ENCODE data around the gene PLXNA2. TPM values are rescaled to one million over a fixed set of nuclear protein-coding genes. Genes with fewer than 3 reads are reported as not detected.

PLXNA2 gene
- total and polyA plus RNA-seq, 2 of the 8 experiments (the other 6 are each of a cell fraction or from before 2014, with no cell fraction given) = 0.33 to 1.5 TPM

DNA sequence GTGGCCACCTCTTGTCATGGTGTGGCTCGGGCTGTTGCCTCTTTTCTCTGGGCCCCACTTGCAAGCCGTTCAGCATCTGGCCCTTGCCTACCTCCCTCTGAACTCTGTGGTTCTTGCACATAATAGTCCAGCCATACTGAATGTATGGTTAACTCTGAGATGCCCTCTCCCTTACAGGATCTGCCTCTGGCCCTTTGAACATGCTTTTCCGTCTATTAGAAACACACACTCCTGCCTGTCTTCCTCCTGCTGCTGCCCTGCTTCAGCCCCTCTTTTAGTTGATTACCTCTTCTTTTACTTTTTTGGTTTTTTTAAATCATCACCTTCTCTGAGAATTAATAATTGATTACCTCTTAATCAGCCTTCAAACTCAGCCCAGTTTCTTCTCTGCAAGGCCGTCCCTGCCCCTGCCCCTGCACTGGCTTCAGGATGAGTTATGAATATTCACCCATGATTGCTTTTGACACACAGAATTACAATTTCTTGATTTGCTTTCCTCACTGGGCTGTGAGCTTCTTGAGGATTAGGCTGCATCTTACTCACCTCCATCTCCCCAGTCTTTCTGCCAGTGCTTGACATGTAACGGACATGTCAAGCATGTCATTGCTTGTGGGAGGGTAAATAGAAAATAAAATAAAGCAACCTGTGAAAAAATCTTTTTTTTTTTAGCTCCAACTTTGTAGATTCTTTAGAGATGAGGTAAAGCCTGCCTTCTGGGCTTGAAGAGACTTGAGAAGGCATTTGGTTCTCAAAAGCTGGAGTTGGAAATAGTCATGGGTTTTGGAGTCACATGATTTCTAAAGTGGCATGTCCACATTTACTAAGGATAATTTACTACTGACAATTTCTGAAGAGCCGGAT is 158.3 kb downstream of the PLXNA2 start:
- H3K4me2 ChIP-seq (ENCODE audit: insufficient read depth in 1 of 2, low read depth in 2 of 2, low read length in 2 of 2) = no peak overlapping the region
- no peak overlapping the region for H4K8ac ChIP-seq (ENCODE audit: extremely low read depth, insufficient read depth, low read length)
- POLR2A ChIA-PET (ENCODE audit: partially characterized antibody) = interaction anchor here (0.6 to 0.7 kb wide), 2 partner anchors 9 to 13 kb away, joined by 3 to 5 read pairs; no protein-coding TSS in a partner anchor
- TF ChIP-seq POLR2A (IDR thresholded peaks at IDR 0.05; ENCODE audit: control extremely low read depth in 1 of 2, low read depth in 2 of 2, low read length in 2 of 2) = no peak
- TF ChIP-seq TEAD4 (IDR thresholded peaks at IDR 0.05; ENCODE audit: low read depth, low read length) = no peak
- TF ChIP-seq CBX5 (IDR thresholded peaks at IDR 0.05; ENCODE audit: low read depth, low read length) = no peak
- TF ChIP-seq BRCA1 (IDR thresholded peaks at IDR 0.05; ENCODE audit: low read depth, low read length) = no peak
- TF ChIP-seq RFX5 (IDR thresholded peaks at IDR 0.05; ENCODE audit: borderline replicate concordance, low read depth, low read length) = no peak
- TF ChIP-seq BCL11A (IDR thresholded peaks at IDR 0.05; ENCODE audit: low read depth in 2 of 2, low read length in 2 of 2) = no peak
- no peak for TF ChIP-seq POU5F1 (IDR thresholded peaks at IDR 0.05; ENCODE audit: low read depth, low read length)
- no peak for TF ChIP-seq SP1 (IDR thresholded peaks at IDR 0.05; ENCODE audit: low read depth, low read length)
- no peak for TF ChIP-seq CREB1 (IDR thresholded peaks at IDR 0.05)
- no peak for TF ChIP-seq TAF1 (IDR thresholded peaks at IDR 0.05; ENCODE audit: low read depth, low read length)
- no peak for TF ChIP-seq TAF7 (optimal IDR thresholded peaks at IDR 0.05; ENCODE audit: borderline replicate concordance, low read depth, low read length)
- TF ChIP-seq NANOG (IDR thresholded peaks at IDR 0.05; ENCODE audit: insufficient read depth, low read depth, low read length, poor library complexity, severe bottlenecking) = no peak
- no peak for TF ChIP-seq SIRT6 (IDR thresholded peaks at IDR 0.05; ENCODE audit: low read length)
- TF ChIP-seq POLR2AphosphoS5 (IDR thresholded peaks at IDR 0.05; ENCODE audit: low read depth, low read length) = no peak

More for the DNA sequence above, 158.3 kb downstream of the PLXNA2 start:
- no peak overlapping the region for H4K5ac ChIP-seq (ENCODE audit: insufficient read length, low read depth, low read length)
- no peak overlapping the region for H2BK15ac ChIP-seq (ENCODE audit: low read length)
- H3K23me2 ChIP-seq (ENCODE audit: low read depth, low read length) = 0 out of 2 replicates have a peak, but pooled peaks cover 1% of the 10 kb centered on the region
- no peak overlapping the region for H3K56ac ChIP-seq (replicated peaks; ENCODE audit: insufficient read length, low read depth, low read length)
- no peaks in the 10 kb centered on the region for H3K36me3 ChIP-seq (ENCODE audit: control insufficient read depth in 2 of 4, insufficient read depth in 4 of 4, low read length in 3 of 4)
- 86% methylated on average over 5 of the region's 6 CpGs; no CpG with 5 or more reads in 1 of the 2 experiments for WGBS, 2 experiments (ENCODE audit: extremely low coverage in 1 of 2, insufficient coverage in 1 of 2, insufficient read length in 1 of 2, insufficient replicate concordance in 2 of 2, low coverage in 1 of 2, low lambda C conversion rate in 2 of 2, missing lambda C conversion rate in 1 of 2)
- H3K4me3 ChIP-seq (ENCODE audit: extremely low read depth in 1 of 4, insufficient read depth in 2 of 4, low read depth in 3 of 4, low read length in 4 of 4) = no peak overlapping the region
- FAIRE-seq (no peak), DNase-seq (ENCODE audit: low read depth in 1 of 2, low spot score in 2 of 2) (no peak)
- no peak overlapping the region for H4K91ac ChIP-seq (replicated peaks; ENCODE audit: insufficient read length, low read length)
- H2AK5ac ChIP-seq (ENCODE audit: low read depth, low read length) = no peak overlapping the region
- 0 out of 2 replicates have a peak overlapping the region, but pooled peaks have one; percentile 80 for H2BK12ac ChIP-seq (ENCODE audit: low read depth, low read length)
- no peaks in the 10 kb centered on the region for H3K79me1 ChIP-seq (ENCODE audit: low read depth, low read length)
- H3K9me3 ChIP-seq (ENCODE audit: insufficient read depth in 2 of 2, low read depth in 1 of 2, low read length in 1 of 2) = no peaks in the 10 kb centered on the region
- no peak overlapping the region for H2AFZ ChIP-seq (ENCODE audit: low read length)
- no peak overlapping the region for H3K27ac ChIP-seq (ENCODE audit: low read depth, low read length)
- no peak overlapping the region for H3K4ac ChIP-seq (replicated peaks; ENCODE audit: insufficient read length, low read depth, low read length)
- no peak overlapping the region for H2BK120ac ChIP-seq (replicated peaks; ENCODE audit: low read depth, low read length)
- H3K23ac ChIP-seq (ENCODE audit: insufficient read length) = no peak overlapping the region
- H3K9ac ChIP-seq (replicated peaks in 1 of 4; ENCODE audit: extremely low read depth in 1 of 4, low read depth in 3 of 4, low read length in 3 of 4) = no peak overlapping the region
- H2BK20ac ChIP-seq (ENCODE audit: low read length) = no peak overlapping the region
- peaks cover 0 to 4% (median 0%) of the 10 kb centered on the region in 4 experiments; a peak in 2 of 7 replicates for H3K27me3 ChIP-seq (replicated peaks in 1 of 4; ENCODE audit: control insufficient read depth in 3 of 4, extremely low read depth in 1 of 4, insufficient read depth in 3 of 4, low read length in 3 of 4)
- peaks cover 2 to 6% (median 4%) of the 10 kb centered on the region in 4 experiments; a peak in 5 of 7 replicates for H3K4me1 ChIP-seq (replicated peaks in 1 of 4; ENCODE audit: control insufficient read depth in 3 of 4, insufficient read depth in 4 of 4, low read length in 3 of 4)
- H2BK5ac ChIP-seq (ENCODE audit: low read depth, low read length) = no peak overlapping the region
- no peaks in the 10 kb centered on the region for H4K20me1 ChIP-seq (replicated peaks in 1 of 2; ENCODE audit: control insufficient read depth in 1 of 2, insufficient read depth in 2 of 2, low read length in 2 of 2)
- no peak overlapping the region for H3K18ac ChIP-seq (ENCODE audit: extremely low read depth, low read length)
- H3K14ac ChIP-seq (ENCODE audit: insufficient read length) = no peak overlapping the region
- H3K79me2 ChIP-seq (ENCODE audit: control insufficient read depth in 1 of 2, insufficient read depth in 2 of 2, low read length in 2 of 2) = no peaks in the 10 kb centered on the region
- CTCF ChIA-PET (ENCODE audit: partially characterized antibody) = interaction anchor here (0.6 to 8.7 kb wide), 10 partner anchors 9 to 159 kb away, joined by 3 to 94 read pairs (median 4); partner anchors contain the start of gene PLXNA2
